B cell (primary cell): ENCODE measurements around the gene COL26A1.

Experiments
- EZH2 ChIP-seq: IDR thresholded peaks from 2 replicates; pipeline ENCODE4 v1.6.1; 2012; ENCODE audit warnings: borderline replicate concordance, low read depth, mild to moderate bottlenecking, moderate library complexity, low read length; ENCODE audit not compliant: insufficient read depth, poor library complexity, severe bottlenecking
- TF ChIP-seq, protein P1 (sequence below): fragments of 200-600 bp; IDR thresholded peaks from one replicate; pipeline ENCODE4 v1.8.0; 2022; ENCODE audit warnings: antibody characterized with exemption, mild to moderate bottlenecking

DNA sequence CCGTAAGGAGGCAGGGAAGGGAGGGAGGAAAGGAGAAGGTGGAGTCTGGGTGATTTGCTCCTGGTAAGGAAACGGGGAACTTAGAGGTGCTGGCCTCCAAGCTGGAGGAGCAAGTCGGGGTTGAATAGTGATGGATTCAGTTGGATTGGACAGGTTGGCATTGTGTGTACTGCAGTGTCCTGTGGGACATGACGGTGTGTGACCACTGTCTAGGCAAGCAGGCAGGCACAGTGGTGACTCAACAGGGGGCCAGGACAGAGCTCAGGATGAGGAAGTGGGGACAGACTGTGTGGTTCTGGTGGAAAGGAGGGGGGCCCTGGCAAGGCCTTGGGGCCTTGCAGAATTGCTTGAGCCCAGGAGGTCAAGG lies 48.8 kb downstream of the COL26A1 start:
- TF ChIP-seq, protein P1, sequence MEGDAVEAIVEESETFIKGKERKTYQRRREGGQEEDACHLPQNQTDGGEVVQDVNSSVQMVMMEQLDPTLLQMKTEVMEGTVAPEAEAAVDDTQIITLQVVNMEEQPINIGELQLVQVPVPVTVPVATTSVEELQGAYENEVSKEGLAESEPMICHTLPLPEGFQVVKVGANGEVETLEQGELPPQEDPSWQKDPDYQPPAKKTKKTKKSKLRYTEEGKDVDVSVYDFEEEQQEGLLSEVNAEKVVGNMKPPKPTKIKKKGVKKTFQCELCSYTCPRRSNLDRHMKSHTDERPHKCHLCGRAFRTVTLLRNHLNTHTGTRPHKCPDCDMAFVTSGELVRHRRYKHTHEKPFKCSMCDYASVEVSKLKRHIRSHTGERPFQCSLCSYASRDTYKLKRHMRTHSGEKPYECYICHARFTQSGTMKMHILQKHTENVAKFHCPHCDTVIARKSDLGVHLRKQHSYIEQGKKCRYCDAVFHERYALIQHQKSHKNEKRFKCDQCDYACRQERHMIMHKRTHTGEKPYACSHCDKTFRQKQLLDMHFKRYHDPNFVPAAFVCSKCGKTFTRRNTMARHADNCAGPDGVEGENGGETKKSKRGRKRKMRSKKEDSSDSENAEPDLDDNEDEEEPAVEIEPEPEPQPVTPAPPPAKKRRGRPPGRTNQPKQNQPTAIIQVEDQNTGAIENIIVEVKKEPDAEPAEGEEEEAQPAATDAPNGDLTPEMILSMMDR = peak; percentile 56
- TF ChIP-seq EZH2 = no peak
